ENCODE measurements around the gene EGLN2. TPM values are rescaled to one million over a fixed set of nuclear protein-coding genes. Genes with fewer than 3 reads are reported as not detected.
A peak's percentile ranks its signal among the peaks of the same experiment; 100 is the strongest.

Gene EGLN2
- polyA plus RNA-seq, 1 of the 3 experiments (the other 2 are of a cell fraction) = 43.0 TPM

DNA sequence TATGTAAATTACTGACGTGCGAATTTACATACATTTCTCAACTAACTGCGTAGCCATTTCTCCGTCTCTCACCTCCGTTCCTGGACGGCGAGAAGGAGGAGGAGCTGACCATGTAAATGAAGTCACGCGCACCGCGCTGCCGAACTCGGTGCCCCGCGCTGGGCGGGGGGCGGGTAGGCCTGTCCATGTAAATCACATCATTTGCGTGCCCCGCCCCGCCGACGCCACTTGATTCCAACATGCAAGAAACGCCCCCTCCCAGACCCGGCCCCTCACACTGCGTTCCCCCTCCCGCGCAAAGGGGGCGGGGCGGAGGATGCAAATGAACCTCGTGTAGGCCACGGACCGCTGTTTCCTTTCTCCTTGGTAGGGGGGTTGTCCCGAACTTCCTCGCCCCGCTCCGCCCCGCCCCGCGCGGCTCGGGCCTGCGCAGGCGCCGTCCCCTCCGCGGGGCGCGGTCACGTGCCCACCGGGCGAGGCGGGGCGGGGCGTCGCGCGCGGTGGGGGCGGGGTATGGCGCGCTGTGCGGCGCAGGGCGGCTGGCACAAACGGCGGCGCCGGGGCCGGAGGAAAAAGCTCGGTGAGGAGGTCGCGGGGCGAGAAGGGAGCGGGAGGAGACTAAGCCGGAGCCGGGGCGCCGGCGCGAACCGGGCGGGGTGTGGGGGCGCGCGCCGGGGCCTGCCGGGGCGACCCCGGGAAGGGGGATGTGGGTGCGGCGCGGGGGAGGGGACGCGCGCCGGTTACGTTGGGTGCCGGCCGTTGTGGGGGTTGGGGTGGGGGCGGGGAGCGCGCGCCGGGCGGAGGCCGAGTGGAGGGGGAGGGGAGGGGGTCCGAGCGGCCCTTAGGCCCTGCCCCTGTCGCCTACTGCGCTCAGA, at the start of gene EGLN2 (continued):
- no peak for TF ChIP-seq ELF1 (IDR thresholded peaks at IDR 0.05)
- TF ChIP-seq RAD21 (IDR thresholded peaks at IDR 0.05; ENCODE audit: low read length) = no peak
- TF ChIP-seq, protein P1, sequence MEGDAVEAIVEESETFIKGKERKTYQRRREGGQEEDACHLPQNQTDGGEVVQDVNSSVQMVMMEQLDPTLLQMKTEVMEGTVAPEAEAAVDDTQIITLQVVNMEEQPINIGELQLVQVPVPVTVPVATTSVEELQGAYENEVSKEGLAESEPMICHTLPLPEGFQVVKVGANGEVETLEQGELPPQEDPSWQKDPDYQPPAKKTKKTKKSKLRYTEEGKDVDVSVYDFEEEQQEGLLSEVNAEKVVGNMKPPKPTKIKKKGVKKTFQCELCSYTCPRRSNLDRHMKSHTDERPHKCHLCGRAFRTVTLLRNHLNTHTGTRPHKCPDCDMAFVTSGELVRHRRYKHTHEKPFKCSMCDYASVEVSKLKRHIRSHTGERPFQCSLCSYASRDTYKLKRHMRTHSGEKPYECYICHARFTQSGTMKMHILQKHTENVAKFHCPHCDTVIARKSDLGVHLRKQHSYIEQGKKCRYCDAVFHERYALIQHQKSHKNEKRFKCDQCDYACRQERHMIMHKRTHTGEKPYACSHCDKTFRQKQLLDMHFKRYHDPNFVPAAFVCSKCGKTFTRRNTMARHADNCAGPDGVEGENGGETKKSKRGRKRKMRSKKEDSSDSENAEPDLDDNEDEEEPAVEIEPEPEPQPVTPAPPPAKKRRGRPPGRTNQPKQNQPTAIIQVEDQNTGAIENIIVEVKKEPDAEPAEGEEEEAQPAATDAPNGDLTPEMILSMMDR (IDR thresholded peaks at IDR 0.05) = no peak
- TF ChIP-seq SMC3 (IDR thresholded peaks at IDR 0.05; ENCODE audit: low read depth, low read length) = no peak
- peak; percentile 53; the same call in 1 of the 2 replicates for TF ChIP-seq MXI1 (IDR thresholded peaks at IDR 0.05; ENCODE audit: low read depth, low read length)

DNA sequence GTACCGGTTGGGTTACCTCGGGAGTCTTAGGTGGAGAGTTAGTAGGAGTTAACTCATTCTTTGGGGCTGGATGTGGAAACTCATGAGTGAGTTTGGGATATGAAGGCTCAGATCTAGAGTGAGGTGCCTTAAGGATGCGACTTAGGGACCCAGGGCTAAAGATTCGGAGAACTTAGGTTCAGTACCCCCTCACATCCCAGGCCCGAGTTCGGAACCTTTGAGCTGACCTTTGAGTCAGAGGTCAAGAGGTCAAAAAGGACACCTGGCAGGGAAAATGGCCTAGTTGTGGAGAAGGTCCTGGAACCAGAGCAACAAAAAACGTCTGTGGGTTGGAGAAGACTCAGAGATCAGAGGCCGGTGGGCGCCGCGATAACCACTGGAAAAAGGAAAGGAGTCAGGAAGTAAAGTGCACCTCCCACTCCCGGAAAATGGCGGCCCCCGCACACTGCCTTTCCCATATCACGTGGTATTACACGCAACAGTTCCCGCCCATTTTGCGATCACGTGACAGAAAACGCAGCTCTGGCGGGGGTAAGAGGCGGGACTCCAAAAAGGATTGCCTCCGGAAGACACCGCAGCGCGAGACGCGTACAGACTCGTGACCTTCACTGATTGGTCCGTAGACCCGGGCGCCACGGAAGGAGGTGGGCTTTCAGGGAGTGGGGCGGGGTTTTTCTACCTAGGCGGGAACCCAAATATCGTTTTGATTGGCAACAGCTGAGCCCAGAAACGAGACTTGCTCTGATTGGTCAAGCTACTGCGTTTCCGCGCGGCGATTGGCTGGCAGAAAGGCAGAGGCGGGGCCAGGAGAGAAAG, 48.7 kb upstream of the EGLN2 start, which contains the start of gene ACTMAP:
Gene ACTMAP (minus strand): TSS at position 420 of the 816 bp plus-strand sequence. CDS start 674 bp downstream, outside the sequence.
- Histone ChIP-seq H3F3A (replicated peaks; ENCODE audit: insufficient read depth) (no peaks in the 10 kb centered on the region), H3K36me3 (replicated peaks in 1 of 2; ENCODE audit: control insufficient read depth in 1 of 2, insufficient read depth in 2 of 2, low read length in 1 of 2) (peaks cover 0 to 10% of the 10 kb centered on the region in 2 experiments), H3K4me2 (peak within 1 kb of the TSS; percentile 90)
- TF ChIP-seq POLR2AphosphoS5 (IDR thresholded peaks at IDR 0.05; ENCODE audit: low read depth, low read length) (peak; percentile 85), TEAD4 (IDR thresholded peaks at IDR 0.05; ENCODE audit: borderline replicate concordance, insufficient read depth) (no peak), GATA2 (CRISPR knock-in tag; IDR thresholded peaks at IDR 0.05) (no peak), YY1 (IDR thresholded peaks at IDR 0.05; ENCODE audit: low read depth) (peak; percentile 94), RXRA (IDR thresholded peaks at IDR 0.05; ENCODE audit: borderline replicate concordance, low read depth) (no peak; the same call in 1 of the 2 replicates), FOXM1 (IDR thresholded peaks at IDR 0.05; ENCODE audit: low read depth) (no peak), JUND (IDR thresholded peaks at IDR 0.05) (no peak), RFX5 (IDR thresholded peaks at IDR 0.05; ENCODE audit: low read length) (peak; percentile 99)
- TF ChIP-seq, protein P2, sequence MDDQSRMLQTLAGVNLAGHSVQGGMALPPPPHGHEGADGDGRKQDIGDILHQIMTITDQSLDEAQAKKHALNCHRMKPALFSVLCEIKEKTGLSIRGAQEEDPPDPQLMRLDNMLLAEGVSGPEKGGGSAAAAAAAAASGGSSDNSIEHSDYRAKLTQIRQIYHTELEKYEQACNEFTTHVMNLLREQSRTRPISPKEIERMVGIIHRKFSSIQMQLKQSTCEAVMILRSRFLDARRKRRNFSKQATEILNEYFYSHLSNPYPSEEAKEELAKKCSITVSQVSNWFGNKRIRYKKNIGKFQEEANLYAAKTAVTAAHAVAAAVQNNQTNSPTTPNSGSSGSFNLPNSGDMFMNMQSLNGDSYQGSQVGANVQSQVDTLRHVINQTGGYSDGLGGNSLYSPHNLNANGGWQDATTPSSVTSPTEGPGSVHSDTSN (IDR thresholded peaks at IDR 0.05) = peak; percentile 45; the same call in 1 of the 2 replicates
- TF ChIP-seq, protein P3, sequence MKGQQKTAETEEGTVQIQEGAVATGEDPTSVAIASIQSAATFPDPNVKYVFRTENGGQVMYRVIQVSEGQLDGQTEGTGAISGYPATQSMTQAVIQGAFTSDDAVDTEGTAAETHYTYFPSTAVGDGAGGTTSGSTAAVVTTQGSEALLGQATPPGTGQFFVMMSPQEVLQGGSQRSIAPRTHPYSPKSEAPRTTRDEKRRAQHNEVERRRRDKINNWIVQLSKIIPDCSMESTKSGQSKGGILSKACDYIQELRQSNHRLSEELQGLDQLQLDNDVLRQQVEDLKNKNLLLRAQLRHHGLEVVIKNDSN (IDR thresholded peaks at IDR 0.05; ENCODE audit: borderline replicate concordance, low read depth) = peak; percentile 98
- TF ChIP-seq, protein P4, sequence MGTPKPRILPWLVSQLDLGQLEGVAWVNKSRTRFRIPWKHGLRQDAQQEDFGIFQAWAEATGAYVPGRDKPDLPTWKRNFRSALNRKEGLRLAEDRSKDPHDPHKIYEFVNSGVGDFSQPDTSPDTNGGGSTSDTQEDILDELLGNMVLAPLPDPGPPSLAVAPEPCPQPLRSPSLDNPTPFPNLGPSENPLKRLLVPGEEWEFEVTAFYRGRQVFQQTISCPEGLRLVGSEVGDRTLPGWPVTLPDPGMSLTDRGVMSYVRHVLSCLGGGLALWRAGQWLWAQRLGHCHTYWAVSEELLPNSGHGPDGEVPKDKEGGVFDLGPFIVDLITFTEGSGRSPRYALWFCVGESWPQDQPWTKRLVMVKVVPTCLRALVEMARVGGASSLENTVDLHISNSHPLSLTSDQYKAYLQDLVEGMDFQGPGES (IDR thresholded peaks at IDR 0.05; ENCODE audit: low read depth, low read length) = peak; percentile 66
- TF ChIP-seq, protein P1 (IDR thresholded peaks at IDR 0.05) = no peak
- TF ChIP-seq, protein P5, sequence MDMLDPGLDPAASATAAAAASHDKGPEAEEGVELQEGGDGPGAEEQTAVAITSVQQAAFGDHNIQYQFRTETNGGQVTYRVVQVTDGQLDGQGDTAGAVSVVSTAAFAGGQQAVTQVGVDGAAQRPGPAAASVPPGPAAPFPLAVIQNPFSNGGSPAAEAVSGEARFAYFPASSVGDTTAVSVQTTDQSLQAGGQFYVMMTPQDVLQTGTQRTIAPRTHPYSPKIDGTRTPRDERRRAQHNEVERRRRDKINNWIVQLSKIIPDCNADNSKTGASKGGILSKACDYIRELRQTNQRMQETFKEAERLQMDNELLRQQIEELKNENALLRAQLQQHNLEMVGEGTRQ (IDR thresholded peaks at IDR 0.05; ENCODE audit: borderline replicate concordance, low read depth, low read length) = peak; percentile 96

More for the DNA sequence above, 48.7 kb upstream of the EGLN2 start, which contains the start of gene ACTMAP:
- WGBS (ENCODE audit: low lambda C conversion rate) = under 1% methylated on average over 35 of the region's 43 CpGs
- Histone ChIP-seq H3K27me3 (ENCODE audit: insufficient read depth) (no peaks in the 10 kb centered on the region), H3K9me3 (no peaks in the 10 kb centered on the region), H4K20me1 (ENCODE audit: insufficient read depth) (peaks cover 14% of the 10 kb centered on the region), H3K79me2 (ENCODE audit: insufficient read depth) (peaks cover 56% of the 10 kb centered on the region), H2AFZ (ENCODE audit: low read depth) (peak within 1 kb of the TSS; percentile 75; the same call in 1 of the 2 replicates), H3K4me3 (ENCODE audit: low read depth in 2 of 2, low read length in 1 of 2) (peak within 1 kb of the TSS; percentile 74 to 75), H3K9ac (peak within 1 kb of the TSS; percentile 88), H3K9me2 (no peaks in the 10 kb centered on the region), H3K4me1 (ENCODE audit: control insufficient read depth in 1 of 2, insufficient read depth in 2 of 2, low read depth in 1 of 2, low read length in 1 of 2) (peaks cover 14 to 25% of the 10 kb centered on the region in 2 experiments; a peak in 2 of 4 replicates), H3K27ac (ENCODE audit: low read depth in 2 of 2, low read length in 1 of 2) (peak within 1 kb of the TSS; percentile 81 to 88)
- ChIA-PET POLR2A (interaction anchor here (0.6 to 1.5 kb wide), 7 partner anchors 28 to 519 kb away, joined by 3 to 20 read pairs (median 6); partner anchors contain the start of genes COQ8B, EGLN2, ITPKC and RAB4B), CTCF (interaction anchor here (1.1 to 3.0 kb wide), 3 partner anchors 13 to 87 kb away, joined by 3 to 18 read pairs (median 6); no protein-coding TSS in a partner anchor)
- DNase-seq = peak; percentile 96
